MM.1S (cell line): Measurements from ENCODE around the gene SWT1.

Experiments
- EZH2 ChIP-seq: fragments of 300-600 bp; sonication (generic); optimal IDR thresholded peaks from 2 replicates; pipeline ENCODE3; 2017; ENCODE audit warnings: low read depth, mild to moderate bottlenecking, antibody characterized with exemption, low read length, mixed read lengths
- TF ChIP-seq, protein P1 (sequence below): fragments of 300-600 bp; sonication (generic); IDR thresholded peaks from 2 replicates; pipeline ENCODE4 v1.5.1; 2016; ENCODE audit warnings: antibody characterized with exemption, low read length, mixed read lengths

DNA sequence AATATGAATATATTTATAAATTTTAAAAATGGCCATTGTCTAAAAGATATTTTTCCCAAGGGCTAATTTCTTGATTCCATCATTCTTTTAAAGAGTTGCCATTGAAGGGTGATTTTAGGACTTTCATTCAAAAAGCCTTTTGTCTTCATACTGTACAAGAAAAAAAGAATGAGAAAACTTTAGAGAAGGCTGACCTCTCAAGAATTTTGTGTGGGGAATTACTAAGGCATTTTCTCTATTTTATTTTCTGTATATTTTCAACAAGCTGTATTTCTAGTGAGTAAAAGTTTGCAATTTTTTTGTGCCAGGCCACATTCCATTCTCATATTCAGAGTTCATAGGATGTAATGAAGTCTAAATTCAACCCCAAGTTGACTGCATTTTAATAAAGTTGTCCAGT, 110.7 kb downstream of the SWT1 start:
- TF ChIP-seq, protein P1, sequence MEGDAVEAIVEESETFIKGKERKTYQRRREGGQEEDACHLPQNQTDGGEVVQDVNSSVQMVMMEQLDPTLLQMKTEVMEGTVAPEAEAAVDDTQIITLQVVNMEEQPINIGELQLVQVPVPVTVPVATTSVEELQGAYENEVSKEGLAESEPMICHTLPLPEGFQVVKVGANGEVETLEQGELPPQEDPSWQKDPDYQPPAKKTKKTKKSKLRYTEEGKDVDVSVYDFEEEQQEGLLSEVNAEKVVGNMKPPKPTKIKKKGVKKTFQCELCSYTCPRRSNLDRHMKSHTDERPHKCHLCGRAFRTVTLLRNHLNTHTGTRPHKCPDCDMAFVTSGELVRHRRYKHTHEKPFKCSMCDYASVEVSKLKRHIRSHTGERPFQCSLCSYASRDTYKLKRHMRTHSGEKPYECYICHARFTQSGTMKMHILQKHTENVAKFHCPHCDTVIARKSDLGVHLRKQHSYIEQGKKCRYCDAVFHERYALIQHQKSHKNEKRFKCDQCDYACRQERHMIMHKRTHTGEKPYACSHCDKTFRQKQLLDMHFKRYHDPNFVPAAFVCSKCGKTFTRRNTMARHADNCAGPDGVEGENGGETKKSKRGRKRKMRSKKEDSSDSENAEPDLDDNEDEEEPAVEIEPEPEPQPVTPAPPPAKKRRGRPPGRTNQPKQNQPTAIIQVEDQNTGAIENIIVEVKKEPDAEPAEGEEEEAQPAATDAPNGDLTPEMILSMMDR, result no peak
- TF ChIP-seq EZH2, result no peak
